GM21360 (cell line): Measurements from ENCODE around the gene VPS50.
"Not testable (repeated sequence)": the region's sequence is repeated elsewhere in the genome, so short reads cannot be mapped to it uniquely, and the experiment has no call there.

Experiments used
- ATAC-seq: cut with Tn5 transposase; IDR thresholded peaks from one replicate; pipeline ENCODE4 v1.9.1; 2021; ENCODE audit warnings: mild to moderate bottlenecking, moderate library complexity; ENCODE audit not compliant: unreplicated experiment

The VPS50 gene

GRCh38 chr7:93239824-93240223, 7.7 kb downstream of the VPS50 start:
- no peak for ATAC-seq

GRCh38 chr7:93242106-93242505, 9.9 kb downstream of the VPS50 start:
- ATAC-seq: no peak

GRCh38 chr7:93245525-93246432, 13.6 kb downstream of the VPS50 start:
- no peak for ATAC-seq

GRCh38 chr7:93249491-93250148, 17.5 kb downstream of the VPS50 start:
- no peak for ATAC-seq

- ATAC-seq: no peak
These were observed 26.5 kb downstream of the VPS50 start for GRCh38 chr7:93258661-93259060.

- no peak for ATAC-seq
These were observed 30.4 kb downstream of the VPS50 start for GRCh38 chr7:93262535-93262934.

GRCh38 chr7:93265220-93265619, 33.1 kb downstream of the VPS50 start:
- no peak for ATAC-seq

GRCh38 chr7:93279541-93279940, 47.4 kb downstream of the VPS50 start:
- ATAC-seq: no peak

- no peak for ATAC-seq
These were observed 52.7 kb downstream of the VPS50 start for GRCh38 chr7:93284908-93285307.

GRCh38 chr7:93293229-93293628, 61.1 kb downstream of the VPS50 start:
- ATAC-seq: no peak

GRCh38 chr7:93298206-93298605, 66.0 kb downstream of the VPS50 start:
- no peak for ATAC-seq

GRCh38 chr7:93298671-93299070, 66.5 kb downstream of the VPS50 start:
- ATAC-seq: no peak

- no peak for ATAC-seq
These were observed 69.6 kb downstream of the VPS50 start for GRCh38 chr7:93301736-93302135.

GRCh38 chr7:93307131-93307660, 75.0 kb downstream of the VPS50 start:
- no peak for ATAC-seq

- ATAC-seq: no peak
These were observed 75.8 kb downstream of the VPS50 start for GRCh38 chr7:93307943-93308342.

- no peak for ATAC-seq
These were observed 78.2 kb downstream of the VPS50 start for GRCh38 chr7:93310346-93310745.

GRCh38 chr7:93314449-93314848, 82.3 kb downstream of the VPS50 start:
- no peak for ATAC-seq

- no peak for ATAC-seq
These were observed 83.7 kb downstream of the VPS50 start for GRCh38 chr7:93315896-93316295.

GRCh38 chr7:93316730-93317129, 84.6 kb downstream of the VPS50 start:
- ATAC-seq: no peak

GRCh38 chr7:93320887-93321286, 88.7 kb downstream of the VPS50 start:
- ATAC-seq: no peak

GRCh38 chr7:93326291-93326690, 94.1 kb downstream of the VPS50 start:
- not testable (repeated sequence) for ATAC-seq
